ENCODE data around the gene PHKB.

The PHKB gene

DNA sequence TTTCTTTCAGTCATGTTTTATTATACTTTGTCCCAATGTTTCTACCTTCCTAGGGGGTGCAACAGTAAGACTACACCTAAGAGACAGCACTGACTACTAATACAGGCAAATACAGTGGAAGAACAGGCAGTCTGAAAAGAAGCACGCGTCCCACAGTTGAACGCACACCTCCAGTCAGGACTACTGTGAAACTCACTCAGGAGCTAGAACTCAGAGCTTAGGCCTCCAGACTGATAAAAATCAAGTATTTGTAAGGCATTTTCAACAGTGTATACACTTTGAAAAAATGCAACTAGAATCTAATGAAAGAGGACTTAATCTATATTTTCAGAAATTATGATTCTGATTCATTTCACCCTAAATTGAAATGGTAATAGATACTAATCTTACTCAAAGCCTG, 14.7 kb upstream of the PHKB start:
- TF ChIP-seq, protein P1, sequence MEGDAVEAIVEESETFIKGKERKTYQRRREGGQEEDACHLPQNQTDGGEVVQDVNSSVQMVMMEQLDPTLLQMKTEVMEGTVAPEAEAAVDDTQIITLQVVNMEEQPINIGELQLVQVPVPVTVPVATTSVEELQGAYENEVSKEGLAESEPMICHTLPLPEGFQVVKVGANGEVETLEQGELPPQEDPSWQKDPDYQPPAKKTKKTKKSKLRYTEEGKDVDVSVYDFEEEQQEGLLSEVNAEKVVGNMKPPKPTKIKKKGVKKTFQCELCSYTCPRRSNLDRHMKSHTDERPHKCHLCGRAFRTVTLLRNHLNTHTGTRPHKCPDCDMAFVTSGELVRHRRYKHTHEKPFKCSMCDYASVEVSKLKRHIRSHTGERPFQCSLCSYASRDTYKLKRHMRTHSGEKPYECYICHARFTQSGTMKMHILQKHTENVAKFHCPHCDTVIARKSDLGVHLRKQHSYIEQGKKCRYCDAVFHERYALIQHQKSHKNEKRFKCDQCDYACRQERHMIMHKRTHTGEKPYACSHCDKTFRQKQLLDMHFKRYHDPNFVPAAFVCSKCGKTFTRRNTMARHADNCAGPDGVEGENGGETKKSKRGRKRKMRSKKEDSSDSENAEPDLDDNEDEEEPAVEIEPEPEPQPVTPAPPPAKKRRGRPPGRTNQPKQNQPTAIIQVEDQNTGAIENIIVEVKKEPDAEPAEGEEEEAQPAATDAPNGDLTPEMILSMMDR (IDR thresholded peaks at IDR 0.05; ENCODE audit: borderline replicate concordance, insufficient read depth, low read depth, low read length), result no peak

DNA sequence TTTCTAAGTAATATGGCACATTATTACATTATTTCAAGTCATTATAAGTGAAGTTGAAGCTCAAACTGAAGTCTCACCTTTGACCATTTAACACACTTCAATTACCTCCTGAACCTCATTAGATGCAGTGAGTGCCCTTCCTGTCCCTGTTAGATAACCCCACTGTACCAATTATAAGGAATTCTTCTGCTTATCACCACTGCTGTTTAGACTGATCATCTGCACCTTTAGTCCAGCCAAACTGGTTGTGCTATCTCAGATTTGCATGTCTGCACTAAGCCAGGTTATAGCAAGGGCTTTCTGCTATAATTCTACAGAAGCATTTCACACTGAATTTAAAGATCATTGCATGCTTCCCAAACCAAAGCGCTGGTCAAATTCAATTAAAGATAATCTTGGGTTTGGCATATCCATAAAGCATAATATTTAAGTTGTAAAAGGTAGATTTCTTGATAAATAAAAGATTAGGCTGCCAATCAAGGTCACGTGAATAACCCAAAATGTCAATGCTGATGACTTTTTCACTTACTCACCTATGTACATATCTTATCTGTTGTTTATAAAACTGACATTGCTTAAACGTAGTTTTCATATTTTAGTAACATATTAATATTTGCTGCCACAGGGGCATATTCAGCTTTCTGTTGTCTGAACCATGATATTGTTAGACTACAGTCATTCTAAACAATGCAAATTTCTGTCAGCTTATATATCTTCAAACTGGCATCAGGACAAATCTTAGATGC, 12.1 kb upstream of the PHKB start:
- TF ChIP-seq, protein P1 (IDR thresholded peaks at IDR 0.05; ENCODE audit: borderline replicate concordance, insufficient read depth, low read depth, low read length), result no peak
- no peak overlapping the region for H3K4me3 ChIP-seq (ENCODE audit: low read depth, low read length)

More for the DNA sequence above, 14.7 kb upstream of the PHKB start:
- H3K4me3 ChIP-seq (ENCODE audit: low read depth, low read length), result no peak overlapping the region

DNA sequence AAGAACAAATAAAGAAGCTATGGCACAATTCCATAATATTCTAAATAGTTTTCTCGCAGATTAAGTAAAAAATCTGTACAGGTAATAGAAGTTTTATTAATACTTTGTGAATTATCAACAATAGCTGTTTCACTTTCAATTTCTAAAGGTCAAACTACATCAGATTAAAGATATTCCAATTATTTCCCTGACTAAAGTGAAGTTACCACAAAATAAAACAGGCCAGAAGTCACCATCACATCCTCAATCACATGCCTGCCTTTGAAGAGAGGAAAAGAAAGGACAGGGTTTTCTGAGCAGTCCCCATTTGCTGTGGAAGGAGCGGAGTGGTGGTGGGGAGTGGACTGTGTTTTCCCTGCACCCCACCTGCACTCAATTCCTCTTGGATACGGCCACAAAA, 11.3 kb upstream of the PHKB start:
- H3K4me3 ChIP-seq (ENCODE audit: low read depth, low read length), result no peak overlapping the region
- TF ChIP-seq, protein P1 (IDR thresholded peaks at IDR 0.05; ENCODE audit: borderline replicate concordance, insufficient read depth, low read depth, low read length), result no peak

DNA sequence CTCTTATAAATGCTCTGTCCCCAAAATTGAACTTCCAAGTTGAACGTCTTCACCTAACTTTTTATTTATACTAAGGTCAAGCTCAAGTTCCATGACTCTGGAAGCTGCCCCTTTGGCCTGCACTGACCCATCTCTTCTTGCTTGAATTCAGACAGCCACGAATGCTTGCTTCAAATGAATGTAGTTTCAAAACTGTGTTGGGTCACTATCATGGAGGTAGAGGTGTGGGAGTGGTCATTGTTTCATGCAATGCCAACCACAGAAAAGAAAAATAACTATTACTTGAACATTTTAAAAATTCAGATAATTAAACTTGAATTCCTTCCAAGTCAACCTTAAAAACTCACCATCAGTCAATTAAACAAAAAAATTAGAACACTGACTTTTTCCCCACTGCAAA, 2.8 kb upstream of the PHKB start:
- TF ChIP-seq, protein P1 (IDR thresholded peaks at IDR 0.05; ENCODE audit: borderline replicate concordance, insufficient read depth, low read depth, low read length), result no peak
- H3K4me3 ChIP-seq (ENCODE audit: low read depth, low read length), result no peak overlapping the region

- TF ChIP-seq, protein P1 (IDR thresholded peaks at IDR 0.05; ENCODE audit: borderline replicate concordance, insufficient read depth, low read depth, low read length), result no peak
- peak overlapping the region; percentile 68 for H3K4me3 ChIP-seq (ENCODE audit: low read depth, low read length)
These were observed 1.5 kb upstream of the PHKB start for GRCh38 chr16:47459603-47460002.

DNA sequence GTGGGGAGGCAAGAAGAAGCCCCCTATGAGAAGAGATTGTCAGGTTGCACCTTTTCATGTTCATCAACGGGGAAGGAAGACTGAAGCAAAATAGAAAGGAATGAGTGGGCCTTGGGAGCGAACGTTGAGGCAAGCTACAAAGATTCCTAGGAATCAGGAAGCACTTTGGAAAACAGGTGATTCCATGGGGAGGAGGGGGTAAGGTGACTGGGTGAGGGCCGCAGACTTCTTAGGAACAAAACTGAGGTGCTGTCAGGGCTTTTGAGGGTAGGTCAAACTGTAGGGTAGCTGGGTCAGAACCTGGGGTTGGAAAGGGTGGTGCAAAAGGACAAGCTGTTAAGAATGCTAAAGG, 796 bp upstream of the PHKB start:
- TF ChIP-seq, protein P1 (IDR thresholded peaks at IDR 0.05; ENCODE audit: borderline replicate concordance, insufficient read depth, low read depth, low read length), result no peak
- peak overlapping the region; percentile 68 for H3K4me3 ChIP-seq (ENCODE audit: low read depth, low read length)

GRCh38 chr16:47461598-47462266, 601 bp downstream of the PHKB start:
- TF ChIP-seq, protein P1 (IDR thresholded peaks at IDR 0.05; ENCODE audit: borderline replicate concordance, insufficient read depth, low read depth, low read length), result no peak
- H3K4me3 ChIP-seq (ENCODE audit: low read depth, low read length), result peak overlapping the region; percentile 68

Measured in GM12875 (cell line).